Suprapubic skin (tissue), 3 donors: ENCODE data around the gene PLCXD3.

ENCODE experiments used
- POLR2AphosphoS5 ChIP-seq, 3 donors: sonication (generic); formaldehyde crosslinking; IDR thresholded peaks; one replicate each; pipeline ENCODE4 v1.6.1; 2017; ENCODE audit warnings: antibody characterized with exemption in 3 of 3
- TF ChIP-seq, protein P1 (sequence below), 2 donors: fragments of 200-600 bp in 1 of 2; fragments of 450-650 bp in 1 of 2; sonication (generic) in 1 of 2; IDR thresholded peaks; one replicate each; pipeline ENCODE4 v1.5.1; 2016 to 2019; ENCODE audit warnings: antibody characterized with exemption in 2 of 2, mild to moderate bottlenecking in 1 of 2, moderate library complexity in 1 of 2

DNA sequence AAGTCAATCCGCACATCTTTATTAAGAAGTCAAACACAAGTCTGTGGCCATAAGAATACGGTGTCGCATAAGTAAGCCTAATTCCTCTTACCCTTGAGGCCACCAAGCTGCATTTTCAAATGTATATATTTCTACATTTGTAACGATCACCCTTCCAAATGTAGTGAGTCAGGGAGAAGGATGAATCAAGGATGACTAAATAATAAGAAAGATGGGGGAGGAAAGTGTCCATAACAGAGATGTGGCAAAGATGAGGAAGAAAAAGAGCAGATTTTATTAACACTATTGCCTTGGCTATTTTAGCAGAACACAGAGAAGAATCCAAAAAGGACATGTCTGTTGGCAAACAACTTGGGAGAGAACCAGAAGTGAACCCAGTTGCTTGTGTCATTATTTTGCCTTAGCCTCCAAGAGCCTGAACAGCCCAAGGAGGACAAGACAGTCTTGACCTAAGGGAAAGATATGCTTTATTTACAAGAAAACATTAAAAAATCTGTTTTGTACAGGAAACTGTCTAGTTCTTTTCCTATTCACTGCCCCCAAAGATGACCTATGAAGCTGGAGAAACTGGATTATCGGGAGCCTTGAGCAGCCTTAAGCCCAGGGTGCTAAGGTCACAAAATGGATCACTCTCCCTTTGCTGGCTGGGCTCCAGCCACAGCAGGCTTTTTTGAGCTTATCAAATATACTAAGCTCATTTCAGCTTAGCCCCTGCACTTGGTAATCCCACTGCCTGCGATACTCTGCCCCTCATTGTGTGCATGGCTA lies 101.5 kb downstream of the PLCXD3 start:
- TF ChIP-seq, protein P1, sequence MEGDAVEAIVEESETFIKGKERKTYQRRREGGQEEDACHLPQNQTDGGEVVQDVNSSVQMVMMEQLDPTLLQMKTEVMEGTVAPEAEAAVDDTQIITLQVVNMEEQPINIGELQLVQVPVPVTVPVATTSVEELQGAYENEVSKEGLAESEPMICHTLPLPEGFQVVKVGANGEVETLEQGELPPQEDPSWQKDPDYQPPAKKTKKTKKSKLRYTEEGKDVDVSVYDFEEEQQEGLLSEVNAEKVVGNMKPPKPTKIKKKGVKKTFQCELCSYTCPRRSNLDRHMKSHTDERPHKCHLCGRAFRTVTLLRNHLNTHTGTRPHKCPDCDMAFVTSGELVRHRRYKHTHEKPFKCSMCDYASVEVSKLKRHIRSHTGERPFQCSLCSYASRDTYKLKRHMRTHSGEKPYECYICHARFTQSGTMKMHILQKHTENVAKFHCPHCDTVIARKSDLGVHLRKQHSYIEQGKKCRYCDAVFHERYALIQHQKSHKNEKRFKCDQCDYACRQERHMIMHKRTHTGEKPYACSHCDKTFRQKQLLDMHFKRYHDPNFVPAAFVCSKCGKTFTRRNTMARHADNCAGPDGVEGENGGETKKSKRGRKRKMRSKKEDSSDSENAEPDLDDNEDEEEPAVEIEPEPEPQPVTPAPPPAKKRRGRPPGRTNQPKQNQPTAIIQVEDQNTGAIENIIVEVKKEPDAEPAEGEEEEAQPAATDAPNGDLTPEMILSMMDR (IDR thresholded peaks at IDR 0.05), result no peak
- no peak for TF ChIP-seq POLR2AphosphoS5 (IDR thresholded peaks at IDR 0.05)
